IPS-NIHi11 (cell line): ENCODE results near the gene TSPAN5.

Source experiments
- DNase-seq: peaks from one replicate; pipeline ENCODE4 v3.0.0; 2012; ENCODE audit warnings: mixed read lengths, low spot score

The TSPAN5 gene

GRCh38 chr4:98673288-98673644 lies 14.9 kb upstream of the TSPAN5 start:
- DNase-seq: no peak

GRCh38 chr4:98672583-98673287 lies 14.3 kb upstream of the TSPAN5 start:
- no peak for DNase-seq

GRCh38 chr4:98671131-98671530 lies 12.7 kb upstream of the TSPAN5 start:
- DNase-seq: no peak

GRCh38 chr4:98670186-98670585 lies 11.8 kb upstream of the TSPAN5 start:
- no peak for DNase-seq

GRCh38 chr4:98669577-98669976 lies 11.2 kb upstream of the TSPAN5 start:
- no peak for DNase-seq

GRCh38 chr4:98664959-98665358 lies 6.5 kb upstream of the TSPAN5 start:
- no peak for DNase-seq

- no peak for DNase-seq
These were observed 5.0 kb upstream of the TSPAN5 start for GRCh38 chr4:98663226-98664006.

GRCh38 chr4:98662626-98663225 lies 4.3 kb upstream of the TSPAN5 start:
- DNase-seq: peak; percentile 59

GRCh38 chr4:98662055-98662453 lies 3.6 kb upstream of the TSPAN5 start:
- DNase-seq: no peak

- DNase-seq: no peak
These were observed 3.1 kb upstream of the TSPAN5 start for GRCh38 chr4:98661371-98662054.

- DNase-seq: no peak
These were observed 1.5 kb upstream of the TSPAN5 start for GRCh38 chr4:98659741-98660462.

GRCh38 chr4:98659106-98659592 lies 738 bp upstream of the TSPAN5 start:
- DNase-seq: peak; percentile 24

- peak; percentile 70 for DNase-seq
These were observed 702 bp downstream of the TSPAN5 start for GRCh38 chr4:98657531-98658286.

GRCh38 chr4:98656886-98657285 lies 1.5 kb downstream of the TSPAN5 start:
- DNase-seq: no peak

- no peak for DNase-seq
These were observed 2.0 kb downstream of the TSPAN5 start for GRCh38 chr4:98656443-98656842.

GRCh38 chr4:98653890-98654867 lies 4.2 kb downstream of the TSPAN5 start:
- DNase-seq: no peak

GRCh38 chr4:98652996-98653395 lies 5.4 kb downstream of the TSPAN5 start:
- no peak for DNase-seq

- DNase-seq: no peak
These were observed 9.8 kb downstream of the TSPAN5 start for GRCh38 chr4:98648602-98649001.

- DNase-seq: no peak
These were observed 12.0 kb downstream of the TSPAN5 start for GRCh38 chr4:98646422-98646821.

- no peak for DNase-seq
These were observed 12.9 kb downstream of the TSPAN5 start for GRCh38 chr4:98645527-98645926.
